HG03139 (cell line): ENCODE data around the gene DGAT2.
"Not testable (repeated sequence)": the region's sequence is repeated elsewhere in the genome, so short reads cannot be mapped to it uniquely, and the experiment has no call there.

ENCODE experiments used
- ATAC-seq: cut with Tn5 transposase; IDR thresholded peaks from one replicate; pipeline ENCODE4 v1.9.1; 2021; ENCODE audit not compliant: unreplicated experiment

Gene DGAT2, protein sequence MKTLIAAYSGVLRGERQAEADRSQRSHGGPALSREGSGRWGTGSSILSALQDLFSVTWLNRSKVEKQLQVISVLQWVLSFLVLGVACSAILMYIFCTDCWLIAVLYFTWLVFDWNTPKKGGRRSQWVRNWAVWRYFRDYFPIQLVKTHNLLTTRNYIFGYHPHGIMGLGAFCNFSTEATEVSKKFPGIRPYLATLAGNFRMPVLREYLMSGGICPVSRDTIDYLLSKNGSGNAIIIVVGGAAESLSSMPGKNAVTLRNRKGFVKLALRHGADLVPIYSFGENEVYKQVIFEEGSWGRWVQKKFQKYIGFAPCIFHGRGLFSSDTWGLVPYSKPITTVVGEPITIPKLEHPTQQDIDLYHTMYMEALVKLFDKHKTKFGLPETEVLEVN

DNA sequence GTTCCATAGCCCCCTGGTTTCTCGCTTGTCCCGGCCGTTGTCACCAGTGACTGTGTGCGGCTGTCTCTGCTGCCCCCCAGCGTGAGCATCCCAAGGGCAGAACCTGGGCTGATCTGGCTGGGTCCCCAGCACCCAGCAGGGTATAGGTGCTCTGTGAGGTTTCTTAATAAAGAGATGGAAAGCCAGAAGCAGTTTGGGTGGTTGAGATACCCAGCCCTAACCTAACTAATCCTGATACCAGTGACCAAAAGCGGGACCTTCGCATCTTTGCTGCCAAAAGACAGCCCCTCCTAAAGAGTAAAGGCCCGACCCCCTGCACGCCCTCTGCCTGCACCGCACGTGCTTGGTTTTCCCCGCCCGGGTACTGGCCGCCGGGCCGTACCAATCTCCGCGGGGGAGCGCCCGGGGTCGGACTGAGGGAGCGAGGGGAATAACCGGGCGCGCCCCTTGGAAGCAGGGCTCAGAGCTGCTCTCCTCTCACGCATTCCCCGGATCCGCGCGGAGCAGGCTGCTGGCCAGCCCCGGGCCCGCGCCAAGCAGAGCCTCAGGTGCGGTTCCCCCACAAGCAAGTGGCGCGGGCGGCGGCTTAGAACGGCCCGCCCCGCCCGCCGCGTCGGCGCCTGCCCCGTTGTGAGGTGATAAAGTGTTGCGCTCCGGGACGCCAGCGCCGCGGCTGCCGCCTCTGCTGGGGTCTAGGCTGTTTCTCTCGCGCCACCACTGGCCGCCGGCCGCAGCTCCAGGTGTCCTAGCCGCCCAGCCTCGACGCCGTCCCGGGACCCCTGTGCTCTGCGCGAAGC, at the start of gene DGAT2:
Gene DGAT2, plus strand, starts transcription at position 667 of the 797 bp plus-strand sequence. CDS start 214 bp downstream, outside the sequence.
- ATAC-seq, result peak; percentile 57

DNA sequence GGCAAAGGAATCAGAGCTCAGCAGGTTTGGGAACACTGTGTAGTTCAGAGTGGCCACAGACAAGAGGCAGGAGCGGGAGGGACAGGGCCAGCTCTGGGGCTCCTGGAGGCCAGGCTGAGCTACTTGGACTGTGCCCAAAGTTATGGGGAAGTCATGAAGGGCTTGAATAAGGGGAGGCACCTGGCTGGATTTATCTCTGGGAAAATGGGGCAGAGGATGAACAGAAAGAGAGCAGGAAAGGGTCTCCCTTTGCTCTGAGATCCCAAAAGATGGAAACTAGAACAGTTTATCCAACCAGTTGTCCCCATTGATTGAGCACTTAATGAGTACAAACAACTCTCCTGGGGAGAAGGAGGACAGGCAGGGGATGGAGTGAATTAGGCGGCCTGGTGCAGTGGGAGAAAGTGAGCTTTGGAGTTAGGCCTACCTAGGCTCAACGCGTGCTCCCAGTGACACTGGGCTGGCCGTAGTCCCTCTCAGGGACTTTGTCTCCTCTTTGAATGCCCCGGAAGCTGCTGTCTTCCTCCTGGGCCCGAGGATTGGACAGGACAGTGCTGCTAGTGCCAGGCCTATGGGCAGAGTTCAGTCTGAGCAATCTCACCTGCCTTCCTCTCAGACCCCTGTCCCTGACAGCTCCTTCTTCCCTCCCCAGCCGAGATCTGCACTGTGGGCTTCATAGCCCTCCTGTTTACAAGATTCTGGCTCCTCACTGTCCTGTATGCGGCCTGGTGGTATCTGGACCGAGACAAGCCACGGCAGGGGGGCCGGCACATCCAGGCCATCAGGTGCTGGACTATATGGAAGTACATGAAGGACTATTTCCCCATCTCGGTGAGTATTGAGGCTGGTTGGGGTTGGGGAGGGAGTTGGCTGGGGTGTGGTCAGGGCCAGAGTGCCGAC, 49.0 kb upstream of the DGAT2 start:
- ATAC-seq, result no peak

DNA sequence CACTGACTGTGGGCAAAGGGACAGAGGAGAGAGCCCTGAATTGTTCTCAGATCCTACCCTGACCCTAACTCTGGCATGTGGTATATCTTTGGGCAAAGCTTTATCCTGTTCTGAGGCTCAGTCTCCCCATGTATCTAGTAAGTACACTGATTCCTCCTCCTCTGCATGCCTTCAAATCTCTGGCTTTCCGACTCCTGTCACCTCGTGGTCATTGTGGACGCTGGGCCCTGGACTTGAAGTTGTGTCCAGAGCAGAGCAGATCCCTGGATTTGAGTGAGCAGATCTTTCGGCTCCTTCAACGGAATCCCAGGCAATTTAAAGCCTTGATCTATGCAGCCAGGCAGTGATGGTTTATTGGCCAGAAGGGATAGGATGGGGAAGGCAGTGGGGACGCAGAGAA, 47.9 kb upstream of the DGAT2 start:
- no peak for ATAC-seq

DNA sequence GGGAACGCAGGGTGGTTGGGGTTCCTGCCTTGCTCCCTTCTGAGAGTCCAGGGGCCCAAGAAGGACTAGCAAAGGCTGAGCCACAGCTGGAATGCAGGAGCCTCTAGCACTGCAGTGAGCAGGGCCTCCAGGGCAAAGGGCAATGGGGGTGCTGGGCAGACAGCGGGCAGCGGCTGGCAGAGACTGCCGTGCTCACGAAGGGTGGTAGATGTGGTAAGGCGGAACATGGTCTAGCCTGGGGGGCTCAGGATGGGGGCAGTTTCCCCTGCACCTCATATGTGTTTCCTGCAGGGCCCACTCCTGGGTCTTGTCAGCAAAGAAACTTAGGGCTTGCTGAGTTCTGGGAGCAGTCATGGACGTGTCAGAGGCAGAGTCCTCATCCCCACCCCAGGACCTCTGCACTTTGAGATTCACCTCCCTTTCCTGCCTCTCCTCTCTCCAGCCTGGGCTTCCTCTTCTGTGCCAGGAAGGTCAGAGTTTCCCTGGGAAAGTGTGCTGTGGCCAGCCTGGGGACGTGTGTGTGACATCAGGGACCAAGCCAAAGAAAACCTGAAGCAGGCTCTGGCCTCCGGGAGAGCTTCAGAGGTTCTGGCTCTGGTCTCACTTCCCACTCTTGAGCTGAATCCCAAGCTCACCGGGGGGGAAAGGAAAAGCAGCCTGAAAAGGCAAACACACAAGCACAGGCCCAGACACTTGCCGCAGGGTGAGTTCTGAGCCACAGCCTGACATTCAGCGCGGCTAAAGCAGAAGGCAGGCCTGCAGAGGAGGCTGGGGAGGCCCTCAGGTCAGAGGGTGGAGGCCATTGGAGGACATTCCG, 46.5 kb upstream of the DGAT2 start:
- no peak for ATAC-seq

DNA sequence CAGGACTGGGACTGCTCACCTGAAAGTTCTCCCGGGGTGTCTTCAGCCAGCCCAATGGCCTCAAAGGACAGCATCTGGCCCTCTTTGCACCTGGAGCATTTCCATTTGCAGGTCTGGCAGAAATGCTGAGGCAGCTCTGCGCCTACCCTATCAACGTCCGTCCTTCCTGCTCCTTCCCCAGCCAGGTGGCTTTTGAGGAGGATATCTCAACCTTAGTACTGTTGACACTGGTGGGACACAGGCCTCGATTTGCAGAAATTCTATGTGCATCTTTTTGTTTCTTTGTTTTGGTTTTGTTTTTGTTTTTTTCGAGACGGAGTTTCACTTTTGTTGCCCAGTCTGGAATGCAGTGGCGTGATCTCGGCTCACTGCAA, 45.9 kb upstream of the DGAT2 start:
- no peak for ATAC-seq

DNA sequence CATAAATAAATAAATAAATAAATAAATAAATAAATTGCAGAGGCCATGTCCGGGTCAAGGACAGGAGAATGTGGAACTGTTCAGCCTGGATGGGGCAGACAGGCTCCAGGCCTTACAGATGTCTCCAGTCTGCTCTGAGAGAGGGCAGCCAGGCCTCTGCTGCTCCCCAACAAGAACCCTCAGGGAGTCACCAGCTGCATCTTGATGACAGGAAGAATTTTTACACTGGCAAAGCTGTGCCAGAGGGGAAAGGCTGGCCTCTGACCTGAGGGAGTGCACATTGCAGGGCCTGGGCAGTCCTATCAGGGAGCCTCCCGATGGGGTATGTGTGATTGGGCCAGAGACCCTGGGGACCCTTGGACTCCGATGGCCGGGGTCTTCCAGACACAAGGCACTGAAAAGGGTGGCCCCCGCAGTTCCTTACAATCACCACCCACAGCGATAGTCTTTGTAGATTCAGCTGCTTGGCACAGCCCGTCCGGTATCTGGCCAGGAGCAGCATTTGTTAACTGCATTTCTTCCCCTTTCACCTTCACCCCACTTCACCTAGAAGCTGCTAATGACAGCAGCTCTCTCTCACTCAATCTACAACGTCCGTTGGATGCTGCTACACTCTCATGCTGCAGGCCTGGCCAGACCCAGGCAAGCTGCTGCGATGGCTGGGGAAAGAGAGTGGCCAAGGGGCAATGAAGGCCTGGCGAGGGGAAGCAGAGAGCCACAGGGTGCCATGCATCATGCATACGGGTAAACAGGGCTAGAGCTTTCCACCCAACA, 42.8 kb upstream of the DGAT2 start:
- ATAC-seq, result no peak

DNA sequence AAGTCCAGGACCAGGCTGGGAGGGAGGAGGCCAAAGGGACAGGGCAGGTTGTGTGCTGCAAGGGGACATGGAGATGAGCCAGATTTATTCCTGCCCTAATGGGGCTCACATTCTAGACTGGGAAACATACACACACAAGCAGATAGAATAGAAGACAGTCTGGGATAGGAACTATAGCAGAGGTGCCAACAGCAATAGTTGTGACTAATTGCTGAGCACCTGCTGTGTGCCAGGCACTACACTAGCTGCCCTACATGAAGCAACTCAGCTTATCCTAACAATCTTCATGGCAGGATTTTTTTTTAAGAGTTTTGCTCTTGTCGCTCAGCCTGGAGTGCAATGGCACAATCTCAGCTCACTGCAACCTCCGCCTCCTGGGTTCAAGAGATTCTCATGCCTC, 39.6 kb upstream of the DGAT2 start:
- no peak for ATAC-seq

DNA sequence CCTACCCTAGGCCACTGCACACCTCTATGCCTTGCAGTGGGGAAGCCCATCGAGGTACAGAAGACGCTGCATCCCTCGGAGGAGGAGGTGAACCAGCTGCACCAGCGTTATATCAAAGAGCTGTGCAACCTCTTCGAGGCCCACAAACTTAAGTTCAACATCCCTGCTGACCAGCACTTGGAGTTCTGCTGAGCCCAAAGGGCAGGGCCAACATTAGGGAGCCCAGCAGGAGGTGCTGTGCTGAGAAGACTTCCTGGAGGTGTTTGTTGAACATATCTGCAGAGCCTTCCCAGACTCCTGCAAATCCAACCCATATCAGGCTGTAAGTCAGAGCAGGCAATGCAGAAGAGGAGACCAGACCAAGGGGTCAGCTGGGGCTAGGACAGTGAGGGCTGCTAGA, 37.5 kb upstream of the DGAT2 start:
- no peak for ATAC-seq

DNA sequence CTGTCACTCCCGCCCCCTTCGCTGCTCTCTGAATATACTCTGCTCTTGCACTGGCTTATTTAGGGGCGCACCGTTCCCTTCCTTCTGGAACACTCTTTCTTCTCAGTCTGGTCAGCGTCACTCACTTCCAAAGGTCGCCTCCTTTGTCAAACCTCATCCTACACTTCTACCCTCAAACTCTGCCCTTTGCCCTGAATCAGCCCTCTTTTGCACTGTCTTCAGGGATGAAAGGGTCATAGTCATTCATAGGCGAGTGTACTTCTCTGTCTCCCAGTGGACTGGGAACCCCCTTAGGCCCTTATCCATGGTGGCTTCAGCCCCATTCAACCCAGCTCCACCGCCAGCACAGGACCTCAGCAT, 35.5 kb upstream of the DGAT2 start:
- ATAC-seq, result no peak

DNA sequence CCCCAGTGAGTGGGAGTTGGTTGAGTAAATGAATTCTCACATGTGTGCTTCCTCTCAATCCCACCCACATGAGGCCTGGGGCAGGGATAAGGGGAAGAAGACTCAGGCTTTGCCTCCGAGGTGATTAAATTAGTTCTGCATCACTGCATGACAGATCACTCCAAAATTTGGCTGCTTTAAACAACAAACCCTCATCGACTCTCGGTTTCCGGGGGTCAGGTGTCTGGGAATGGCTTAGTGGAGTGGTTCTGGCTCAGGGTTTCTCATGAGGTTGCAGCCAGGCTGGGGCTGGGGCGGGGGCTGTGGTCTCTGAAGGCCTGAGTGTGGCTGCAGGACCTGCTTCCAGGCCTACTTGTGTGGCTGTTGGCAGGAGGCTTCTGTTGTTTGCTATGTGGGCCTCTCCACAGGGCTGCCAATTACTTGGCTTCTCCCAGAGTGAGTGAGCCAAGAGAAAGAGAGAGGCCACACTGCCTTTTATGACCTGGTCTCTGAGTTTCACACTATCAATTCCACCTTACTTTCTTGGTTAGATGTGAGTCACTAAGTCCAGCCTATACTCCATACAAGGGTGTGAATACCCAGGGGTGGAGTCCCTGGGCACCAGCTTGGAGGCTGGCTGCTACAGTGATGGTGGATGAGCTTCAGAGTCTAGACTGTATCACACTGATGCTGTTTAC, 35.0 kb upstream of the DGAT2 start:
- no peak for ATAC-seq

DNA sequence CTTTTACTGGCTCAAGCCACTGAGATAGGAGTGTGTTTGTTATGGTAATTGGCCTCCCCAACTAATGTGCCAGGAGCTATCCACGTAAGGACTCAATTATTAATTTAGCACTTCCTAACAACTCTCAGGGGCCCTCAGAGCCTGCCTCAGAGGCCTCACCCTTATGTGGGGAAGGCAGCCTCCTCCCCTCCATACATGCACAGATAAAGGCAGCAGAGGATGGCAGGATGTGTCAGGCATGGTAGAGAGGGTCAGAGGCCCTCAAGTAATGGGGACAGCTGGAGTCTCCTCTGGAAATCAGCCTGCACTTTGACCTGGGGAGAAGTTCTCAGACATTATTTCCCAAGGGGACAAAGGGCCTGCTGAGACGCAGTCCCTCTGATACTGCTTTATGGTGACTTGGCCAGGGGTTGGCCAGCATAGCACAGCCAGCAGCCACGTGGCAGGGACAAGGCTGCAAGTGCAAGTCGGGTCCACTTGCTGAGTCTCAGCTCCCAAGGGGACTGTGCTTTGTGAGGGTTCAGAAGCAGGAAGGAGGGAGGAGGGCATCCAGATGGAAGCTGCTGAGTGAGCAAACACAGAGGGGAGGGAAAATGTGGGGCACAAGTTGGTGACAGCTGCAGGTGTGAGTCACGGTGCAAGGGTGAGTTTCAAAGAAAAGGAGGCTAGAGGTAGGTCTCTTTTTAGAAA, 33.9 kb upstream of the DGAT2 start:
- ATAC-seq, result no peak

DNA sequence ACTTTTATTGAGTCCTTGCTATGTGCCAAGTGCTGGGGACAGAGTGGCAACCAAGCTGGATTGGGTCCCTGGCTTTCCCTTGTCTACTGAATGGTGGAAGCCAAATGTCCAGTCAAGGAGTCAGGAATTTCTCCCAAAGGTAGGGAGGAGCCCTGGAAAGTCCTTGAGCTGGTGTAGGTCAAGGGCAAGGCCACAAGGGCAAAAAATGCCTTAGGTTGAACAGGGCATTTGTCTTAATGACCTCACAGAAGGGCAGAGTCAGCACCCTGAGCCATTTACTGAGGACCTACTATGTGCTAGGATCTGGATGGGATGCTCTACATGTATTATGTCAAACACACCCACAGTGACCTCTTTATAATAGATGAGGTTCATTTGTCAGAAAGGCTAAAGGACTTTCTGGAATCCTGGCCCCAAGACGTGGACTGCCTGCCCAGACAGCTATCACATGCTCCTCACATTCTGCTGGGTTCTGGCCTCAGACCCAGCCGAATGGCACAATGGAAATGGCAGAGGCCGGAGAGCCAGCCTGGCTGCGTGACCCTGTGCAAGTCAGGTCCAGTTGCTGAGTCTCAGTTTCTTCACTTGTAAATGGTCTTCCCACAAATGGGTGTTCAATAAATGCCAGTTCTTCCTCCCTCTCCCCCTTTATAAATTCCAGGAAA, 33.3 kb upstream of the DGAT2 start:
- no peak for ATAC-seq

DNA sequence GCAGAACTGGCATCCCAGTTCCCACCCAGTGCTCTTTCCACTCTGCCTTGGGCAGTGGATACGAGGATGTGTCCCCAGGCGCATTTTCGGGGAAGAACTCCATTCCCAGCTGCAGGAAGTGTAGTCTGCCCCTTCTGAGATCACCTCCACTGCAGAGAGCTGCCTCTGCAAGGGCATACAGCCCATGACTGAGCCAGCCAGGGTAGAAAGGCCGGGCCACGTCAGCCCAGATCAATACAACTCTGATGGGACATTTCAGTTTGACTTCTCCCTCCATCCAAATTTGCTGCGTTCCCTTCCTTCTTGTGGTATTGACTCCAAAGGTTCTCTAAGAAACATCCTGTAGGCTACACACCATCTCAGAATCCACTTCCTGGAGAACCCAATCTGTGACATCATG, 31.3 kb upstream of the DGAT2 start:
- ATAC-seq, result no peak

DNA sequence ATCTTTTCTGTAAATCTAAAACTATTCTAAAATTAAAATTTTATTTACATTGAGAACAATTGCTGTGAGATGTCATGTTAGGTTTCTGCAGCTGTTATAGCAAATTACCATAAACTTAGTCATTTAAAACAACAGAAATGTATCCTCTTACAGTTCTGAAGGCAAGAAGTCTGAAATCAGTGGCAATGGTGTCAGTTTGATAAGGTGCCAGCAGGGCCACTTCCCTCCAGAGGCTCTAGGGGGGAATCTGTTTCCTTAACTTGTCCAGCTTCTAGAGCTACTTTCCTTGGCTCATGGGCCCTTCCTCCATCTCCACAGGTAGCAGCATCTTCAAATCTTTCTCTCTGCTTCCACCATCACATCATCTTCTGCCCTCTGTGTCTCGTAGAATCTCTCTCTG, 27.9 kb upstream of the DGAT2 start:
- no peak for ATAC-seq

DNA sequence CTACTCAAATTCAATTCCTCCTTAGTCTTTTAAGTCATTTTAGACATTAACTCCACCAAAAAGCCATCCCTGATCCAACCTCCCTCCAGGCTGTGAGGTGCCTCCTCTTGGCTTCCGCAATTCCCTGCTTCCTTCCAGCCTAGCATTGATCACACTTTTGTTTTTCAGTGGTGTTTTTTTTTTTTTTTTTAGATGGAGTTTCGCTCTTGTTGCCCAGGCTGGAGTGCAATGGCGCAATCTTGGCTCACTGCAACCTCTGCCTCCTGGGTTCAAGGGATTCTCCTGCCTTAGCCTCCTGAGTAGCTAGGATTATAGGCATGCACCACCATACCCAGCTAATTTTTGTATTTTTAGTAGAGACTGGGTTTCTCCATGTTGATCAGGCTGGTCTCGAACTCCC, 25.4 kb upstream of the DGAT2 start:
- ATAC-seq, result not testable (repeated sequence)

DNA sequence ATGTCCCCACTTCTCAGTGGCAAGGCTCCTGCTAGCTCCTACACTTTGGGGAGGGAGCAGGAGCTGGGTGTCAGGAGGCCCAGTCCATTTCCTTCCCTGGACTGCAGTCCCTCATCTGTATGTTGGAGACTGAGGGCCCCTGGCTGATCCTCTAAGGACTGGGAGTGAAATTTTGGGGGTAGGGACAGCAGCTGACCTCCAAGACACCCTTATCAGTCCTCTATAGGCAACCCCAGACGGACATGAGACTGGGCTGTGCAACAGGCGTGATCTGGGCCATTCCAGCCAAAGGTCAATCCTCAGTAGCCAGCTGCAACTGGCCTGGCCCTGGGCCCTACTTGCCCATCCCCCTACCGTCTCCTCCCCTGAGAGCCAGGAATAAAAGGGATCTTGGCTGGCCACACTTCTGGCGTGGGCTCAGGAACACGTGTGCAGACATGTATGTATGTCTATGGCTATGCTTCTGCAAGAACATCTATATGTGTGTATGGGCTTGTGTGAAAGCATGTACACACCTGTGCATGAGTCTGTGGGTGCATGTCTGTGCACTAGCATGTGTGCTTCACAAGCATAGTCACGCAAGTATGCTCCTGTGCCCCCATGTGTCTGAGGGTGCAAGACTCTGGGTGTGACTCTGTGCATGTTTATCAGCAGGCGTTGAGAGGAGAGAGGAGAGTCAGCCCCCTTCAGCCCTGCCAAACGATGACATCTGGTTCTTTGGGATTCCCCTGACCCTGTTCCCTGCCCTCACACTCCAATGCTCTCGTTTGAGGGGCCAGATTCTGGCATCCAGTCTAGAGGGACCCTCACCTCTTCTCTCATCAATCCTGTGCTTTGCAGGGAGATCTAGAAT, 24.6 kb upstream of the DGAT2 start:
- no peak for ATAC-seq

DNA sequence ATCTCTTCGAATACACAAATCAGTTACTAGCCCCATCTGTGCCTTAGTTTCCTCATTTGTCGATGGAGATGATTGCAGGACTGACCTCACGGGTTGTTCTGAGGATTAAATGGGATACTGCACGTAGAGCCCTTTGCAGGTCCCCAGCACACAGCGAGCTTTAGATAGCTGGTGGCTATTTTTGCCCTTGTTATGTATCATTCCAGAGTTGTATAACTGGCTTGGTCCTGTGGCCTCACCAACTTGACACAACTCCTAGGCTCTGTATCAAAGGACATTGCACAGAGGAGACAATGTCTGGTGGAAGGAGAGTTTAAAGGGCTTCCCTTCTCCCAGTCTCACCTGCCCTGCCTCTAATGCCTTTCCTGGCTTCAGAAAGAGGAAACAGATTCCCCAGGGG, 22.8 kb upstream of the DGAT2 start:
- ATAC-seq, result no peak
